HK-2 (cell line): ENCODE measurements around the gene MPC1.
"Not testable (repeated sequence)": the region's sequence is repeated elsewhere in the genome, so short reads cannot be mapped to it uniquely, and the experiment has no call there.

Experiments used
- DNase-seq: peaks from one replicate; pipeline ENCODE4 v3.0.0-alpha.2; 2018; ENCODE audit not compliant: unreplicated experiment

MPC1 gene

GRCh38 chr6:166381381-166381732 lies 1.4 kb downstream of the MPC1 start:
- no peak for DNase-seq

- DNase-seq = no peak
Observed at GRCh38 chr6:166379800-166380199, 2.9 kb downstream of the MPC1 start.

- no peak for DNase-seq
Observed at GRCh38 chr6:166379103-166379586, 3.6 kb downstream of the MPC1 start.

- no peak for DNase-seq
Observed at GRCh38 chr6:166377721-166378120, 5.0 kb downstream of the MPC1 start.

GRCh38 chr6:166375013-166375412 lies 7.7 kb downstream of the MPC1 start:
- DNase-seq = no peak

- no peak for DNase-seq
Observed at GRCh38 chr6:166370489-166370888, 12.3 kb downstream of the MPC1 start.

- no peak for DNase-seq
Observed at GRCh38 chr6:166369782-166370181, 13.0 kb downstream of the MPC1 start.

GRCh38 chr6:166366921-166367320 lies 15.8 kb downstream of the MPC1 start:
- DNase-seq = no peak

GRCh38 chr6:166365806-166366205 lies 16.9 kb downstream of the MPC1 start:
- DNase-seq = no peak

GRCh38 chr6:166365221-166365620 lies 17.5 kb downstream of the MPC1 start:
- DNase-seq = no peak

- DNase-seq = no peak
Observed at GRCh38 chr6:166364456-166364855, 18.3 kb downstream of the MPC1 start.

- DNase-seq = not testable (repeated sequence)
Observed at GRCh38 chr6:166362427-166362826, 20.3 kb downstream of the MPC1 start.

GRCh38 chr6:166361077-166361429 lies 21.7 kb downstream of the MPC1 start:
- no peak for DNase-seq

- DNase-seq = no peak
Observed at GRCh38 chr6:166360243-166361076, 22.3 kb downstream of the MPC1 start.

- DNase-seq = no peak
Observed at GRCh38 chr6:166355552-166355951, 27.2 kb downstream of the MPC1 start.

GRCh38 chr6:166354965-166355364 lies 27.8 kb downstream of the MPC1 start:
- no peak for DNase-seq

GRCh38 chr6:166354143-166354542 lies 28.6 kb downstream of the MPC1 start:
- DNase-seq = no peak

GRCh38 chr6:166353507-166353906 lies 29.2 kb downstream of the MPC1 start:
- no peak for DNase-seq

GRCh38 chr6:166352923-166353322 lies 29.8 kb downstream of the MPC1 start:
- no peak for DNase-seq

- DNase-seq = no peak
Observed at GRCh38 chr6:166351715-166352285, 30.9 kb downstream of the MPC1 start.

GRCh38 chr6:166348305-166348949 lies 34.3 kb downstream of the MPC1 start:
- no peak for DNase-seq

- DNase-seq = no peak
Observed at GRCh38 chr6:166346965-166347364, 35.8 kb downstream of the MPC1 start.

GRCh38 chr6:166346449-166346848 lies 36.3 kb downstream of the MPC1 start:
- DNase-seq = no peak
